SK-N-MC (cell line): ENCODE data around the gene POT1.

Source experiments
- EZH2 ChIP-seq: fragments of 200-600 bp; sonication (generic); IDR thresholded peaks from one replicate; pipeline ENCODE4 v1.6.1; 2017; ENCODE audit warnings: antibody characterized with exemption
- FOXP2 ChIP-seq: optimal IDR thresholded peaks from 2 replicates; pipeline ENCODE3; 2011; ENCODE audit warnings: mild to moderate bottlenecking, moderate library complexity; ENCODE audit not compliant: insufficient read depth; ENCODE audit errors: extremely low read length, control extremely low read depth
- POLR2AphosphoS5 ChIP-seq: IDR thresholded peaks from 2 replicates; pipeline ENCODE4 v1.6.1; 2012; ENCODE audit warnings: mild to moderate bottlenecking, low read depth, low read length, borderline replicate concordance

DNA sequence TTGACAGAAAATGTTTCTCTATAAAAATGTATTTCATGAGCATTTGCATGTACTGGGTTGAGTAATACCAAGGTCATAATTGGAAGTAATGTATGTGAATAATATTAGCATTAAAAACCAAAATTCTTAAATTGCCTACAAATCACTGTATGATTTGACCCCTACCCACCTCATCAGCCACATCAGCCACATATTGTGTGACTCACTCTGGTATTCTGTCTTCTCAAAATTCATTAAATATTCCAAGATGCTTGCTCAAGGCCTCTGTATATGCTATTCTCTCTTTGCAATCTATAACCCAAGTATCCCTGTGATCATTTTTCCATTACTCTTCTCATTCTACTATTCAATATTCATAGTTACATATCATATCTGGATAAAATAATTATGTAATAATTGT is 21.4 kb downstream of the POT1 start:
- TF ChIP-seq EZH2 (no peak), POLR2AphosphoS5 (no peak), FOXP2 (no peak)
